Motor neuron (in vitro differentiated cells): ENCODE data around the gene P3H2. TPM values are rescaled to one million over a fixed set of nuclear protein-coding genes. Genes with fewer than 3 reads are reported as not detected.

ENCODE experiments used
- ATAC-seq, 8 experiments: fragments of 200-7000 bp; cut with Tn5 transposase; replicated peaks in 6 of 8; 2 replicates each; pipeline ENCODE4 v1.8.0; 2021; ENCODE audit warnings: mild to moderate bottlenecking in 8 of 8, moderate library complexity in 8 of 8
- H3K27ac ChIP-seq, 2 donors: fragments of 250-450 bp; sonication (Bioruptor Pico); 2 replicates each; pipeline ENCODE4 v1.9.0; 2021; ENCODE audit warnings: antibody characterized with exemption in 2 of 2, mild to moderate bottlenecking in 2 of 2, moderate library complexity in 1 of 2
- H3K4me1 ChIP-seq, 2 donors: fragments of 250-450 bp; sonication (Bioruptor Pico); replicated peaks in 1 of 2; 2 replicates each; pipeline ENCODE4 v1.6.1; 2021; ENCODE audit warnings: antibody characterized with exemption in 2 of 2, mild to moderate bottlenecking in 2 of 2, moderate library complexity in 1 of 2
- H3K4me3 ChIP-seq, 5 donors: fragments of 250-450 bp; sonication (Bioruptor Pico); 2 replicates each; pipeline ENCODE4 v1.9.0; 2021; ENCODE audit warnings: antibody characterized with exemption in 5 of 5, mild to moderate bottlenecking in 5 of 5, moderate library complexity in 4 of 5
- WGBS, 10 experiments: fragments of 450-650 bp; shearing (Covaris generic); methylation state at CpG; one replicate each; pipeline ENCODE4 v1.0.0; 2022; 5-methylcytosine and 5-hydroxymethylcytosine counted together
- in situ Hi-C, 9 experiments: fragments of 400-800 bp; cut with MboI; loops; one replicate each; pipeline ENCODE4 v1.15.0; 2021; ENCODE audit warnings: low sequenced_read_pairs in 9 of 9, low pct_unique_long_range_greater_than_20kb in 2 of 9; ENCODE audit not compliant: unreplicated experiment in 9 of 9
- total RNA-seq, 8 experiments: library from RNA; unstranded; fragments of 300-600 nt; gene quantifications; 2 replicates each; pipeline versions ENCODE4 v1.2.3 to v1.2.4, GENCODE V29; 2022

Gene P3H2
- total RNA-seq, 8 experiments from 2014 or later = 0.76 to 58.2 (median 1.5) TPM; not detected in 1

DNA sequence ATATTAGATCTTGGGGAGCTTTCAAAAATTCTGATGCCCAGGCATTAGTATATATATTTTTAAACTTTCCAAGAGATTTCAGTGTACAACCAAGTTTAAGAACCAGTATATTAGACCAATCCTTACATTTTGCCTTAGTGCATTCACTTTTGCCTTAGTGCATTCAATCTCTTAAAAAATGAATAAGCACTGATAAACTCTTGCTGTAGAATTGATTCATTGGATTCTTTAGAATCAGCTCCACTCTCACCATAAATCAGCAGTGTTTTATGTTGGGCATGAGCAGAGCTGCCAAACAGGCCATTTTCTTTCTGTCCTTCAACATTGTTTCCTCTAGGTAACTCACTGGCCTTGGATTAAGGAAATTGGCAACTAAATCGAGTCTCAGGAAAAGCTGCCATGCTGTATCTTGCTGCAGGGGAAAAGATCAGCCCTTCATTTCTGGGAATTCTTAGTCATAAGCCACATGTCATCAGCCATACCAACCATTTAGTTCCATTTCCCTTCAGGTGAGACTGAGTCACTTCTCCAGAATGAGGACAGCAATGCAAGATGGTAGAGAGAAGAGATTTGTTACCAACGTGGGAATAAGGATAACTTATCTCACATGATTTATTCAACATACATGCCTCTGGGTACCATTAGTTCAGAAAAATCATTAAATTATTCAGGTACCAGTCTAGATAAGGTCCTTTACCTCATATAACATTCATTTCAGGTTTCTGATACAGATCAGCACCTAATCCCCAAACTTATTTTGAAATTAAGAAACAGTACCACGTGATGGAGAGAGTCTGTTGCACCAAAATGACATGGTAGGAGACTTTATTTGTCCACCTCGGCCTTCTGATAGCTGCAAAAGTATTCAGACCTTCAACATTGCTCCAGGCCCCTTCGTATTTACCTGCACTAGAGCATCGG, 192.5 kb downstream of the P3H2 start:
- in situ Hi-C loops = loop anchor here in 4 of 9 experiments (25.0 kb wide), 4 partner anchors 191 to 666 kb away; no protein-coding TSS in a partner anchor
- H3K4me3 ChIP-seq = no peak overlapping the region
- WGBS, 10 experiments = 47 to 86% (median 68%) methylated on average over 2 to 6 of the region's 6 CpGs; no CpG with 5 or more reads in 1 of the 10 experiments
- no peak overlapping the region for H3K27ac ChIP-seq
- peak in 1 of 8 experiments; percentile 63 for ATAC-seq
- H3K4me1 ChIP-seq = no peaks in the 10 kb centered on the region

DNA sequence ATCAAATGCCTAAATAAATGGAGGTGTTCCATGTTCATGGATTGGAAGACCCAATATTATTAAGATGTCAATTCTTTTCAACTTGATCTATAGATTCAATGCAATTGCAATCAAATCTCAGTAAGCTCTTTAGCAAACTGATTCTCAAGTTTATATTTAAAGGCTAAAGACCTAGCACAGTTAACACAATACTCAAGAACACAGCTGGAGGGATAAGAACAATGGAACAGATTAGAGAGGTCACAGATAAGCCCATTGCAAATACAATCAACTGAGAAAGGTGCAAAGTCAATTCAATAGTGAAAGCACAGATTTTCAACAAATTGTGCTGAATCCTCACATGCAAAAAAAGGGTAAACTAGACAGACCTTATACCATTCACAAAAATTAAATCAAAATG, 198.9 kb downstream of the P3H2 start:
- no peak for ATAC-seq
- Histone ChIP-seq H3K4me1 (no peaks in the 10 kb centered on the region), H3K4me3 (no peak overlapping the region), H3K27ac (no peak overlapping the region)
- in situ Hi-C loops = no loop called here

DNA sequence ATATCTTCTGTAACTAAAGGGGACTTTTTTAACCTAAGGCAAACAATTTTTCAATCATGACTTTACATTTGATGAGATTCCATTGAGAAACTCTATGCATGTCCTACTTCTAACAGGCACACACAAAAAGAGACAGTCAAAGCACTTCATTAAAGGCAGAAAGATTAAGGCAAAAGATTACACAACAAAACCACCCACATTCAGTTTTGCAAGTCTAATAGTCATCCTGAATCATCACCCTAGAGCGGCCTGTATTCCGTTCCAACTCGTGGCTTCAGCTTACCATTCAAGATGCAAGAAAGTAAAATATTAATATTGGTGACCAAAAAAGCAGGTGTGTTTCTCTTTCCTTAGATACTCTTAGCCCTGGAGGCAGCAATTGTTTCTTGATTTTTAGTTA, 205.9 kb downstream of the P3H2 start:
- ATAC-seq = peak in 3 of 8 experiments; percentile 66 to 100 (median 99)
- H3K27ac ChIP-seq = no peak overlapping the region
- 0 to 100% (median 73%) methylated on average over 1 to 3 of the region's 3 CpGs; no CpG with 5 or more reads in 1 of the 10 experiments for WGBS, 10 experiments
- in situ Hi-C loops = no loop called here
- H3K4me1 ChIP-seq = no peaks in the 10 kb centered on the region
- no peak overlapping the region for H3K4me3 ChIP-seq

DNA sequence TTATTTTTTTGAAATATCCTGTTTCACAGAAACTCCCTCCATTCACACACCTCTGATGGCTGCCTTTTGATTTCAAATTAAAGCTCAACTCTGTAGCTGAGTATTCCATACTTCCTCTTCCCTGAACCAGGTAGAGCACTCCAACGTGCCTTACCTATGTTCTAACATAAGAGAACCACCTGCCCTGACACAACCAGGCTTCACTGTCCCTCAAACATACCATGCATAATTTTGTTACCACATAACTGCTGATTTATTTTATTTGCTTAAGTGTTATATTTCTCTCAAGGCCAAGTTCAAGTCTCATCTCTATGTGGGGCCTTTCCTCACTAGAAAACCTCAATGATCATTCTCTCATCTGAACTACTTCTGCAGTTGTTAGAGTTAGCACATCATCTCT, 209.7 kb downstream of the P3H2 start:
- ATAC-seq = no peak

DNA sequence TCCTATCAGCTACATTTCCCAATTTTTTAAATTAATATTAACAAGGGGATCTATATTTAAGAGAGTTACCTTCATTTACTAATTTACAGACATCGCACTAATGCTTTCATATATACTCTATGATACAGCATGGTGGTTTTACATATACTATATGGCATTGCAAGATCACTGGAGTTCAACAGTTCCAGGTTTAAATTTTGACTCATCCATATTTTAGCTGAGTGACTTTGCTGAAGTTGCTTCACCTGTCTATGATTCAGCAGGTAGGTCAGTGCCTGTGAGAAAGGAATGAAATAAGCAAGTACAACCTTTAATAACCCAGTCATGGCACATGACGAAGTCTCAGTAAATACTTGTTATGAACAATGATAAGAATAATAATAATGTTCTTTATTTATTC, 211.1 kb downstream of the P3H2 start:
- Histone ChIP-seq H3K27ac (no peak overlapping the region), H3K4me3 (no peak overlapping the region), H3K4me1 (no peaks in the 10 kb centered on the region)
- in situ Hi-C loops = no loop called here
- 63 to 100% (median 83%) methylated on average over 1 to 2 of the region's 2 CpGs for WGBS, 10 experiments
- no peak for ATAC-seq

More for the DNA sequence above, 209.7 kb downstream of the P3H2 start:
- in situ Hi-C loops = no loop called here
- H3K27ac ChIP-seq = no peak overlapping the region
- 38 to 80% (median 43%) methylated on average over 1 of the region's 1 CpG; no CpG with 5 or more reads in 7 of the 10 experiments for WGBS, 10 experiments
- no peaks in the 10 kb centered on the region for H3K4me1 ChIP-seq
- no peak overlapping the region for H3K4me3 ChIP-seq

DNA sequence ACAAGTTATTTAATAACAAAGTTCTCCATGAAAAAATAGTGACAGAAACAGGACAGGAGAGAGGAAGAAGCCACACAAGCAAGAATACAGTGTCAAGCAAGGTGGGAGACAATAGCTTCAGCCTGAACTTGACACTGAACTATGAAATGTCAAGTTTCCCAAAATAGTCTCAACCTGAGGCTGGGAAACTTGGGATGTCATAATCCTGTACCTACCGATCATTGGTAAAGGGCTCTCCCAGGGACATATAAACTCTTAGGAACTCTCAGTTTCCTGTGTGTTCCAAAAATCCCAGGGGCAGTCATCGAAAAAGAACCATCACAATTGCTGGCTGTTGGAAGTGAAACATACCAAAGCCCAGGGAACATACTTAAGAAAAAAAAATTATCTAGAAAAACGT, 211.6 kb downstream of the P3H2 start:
- Histone ChIP-seq H3K4me1 (no peaks in the 10 kb centered on the region), H3K27ac (no peak overlapping the region), H3K4me3 (no peak overlapping the region)
- ATAC-seq = no peak
- WGBS, 10 experiments = 0 to 95% (median 66%) methylated on average over 1 to 3 of the region's 3 CpGs; no CpG with 5 or more reads in 1 of the 10 experiments
- in situ Hi-C loops = no loop called here

DNA sequence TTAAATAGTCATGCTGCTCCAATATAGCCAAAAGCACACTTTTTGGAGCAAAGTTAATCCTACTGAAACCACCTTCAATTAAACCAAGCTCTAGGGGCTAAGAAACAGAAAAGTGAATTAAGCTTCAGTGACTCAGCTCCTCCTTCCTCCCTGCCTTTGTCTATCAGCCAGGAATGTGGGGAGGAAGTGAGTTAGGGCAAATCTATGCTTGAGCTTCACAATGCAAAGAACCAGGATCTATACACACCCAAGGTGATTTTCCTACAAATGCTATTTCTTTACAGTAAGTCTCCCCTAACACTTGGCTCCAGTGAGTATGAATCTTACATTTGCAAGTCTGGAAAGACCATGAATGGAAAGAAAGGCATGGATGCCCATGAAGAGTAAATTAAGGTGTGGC, 212.1 kb downstream of the P3H2 start:
- ATAC-seq = peak in 1 of 8 experiments; percentile 58
- in situ Hi-C loops = no loop called here
- no peak overlapping the region for H3K4me3 ChIP-seq
- no peaks in the 10 kb centered on the region for H3K4me1 ChIP-seq
- no peak overlapping the region for H3K27ac ChIP-seq

DNA sequence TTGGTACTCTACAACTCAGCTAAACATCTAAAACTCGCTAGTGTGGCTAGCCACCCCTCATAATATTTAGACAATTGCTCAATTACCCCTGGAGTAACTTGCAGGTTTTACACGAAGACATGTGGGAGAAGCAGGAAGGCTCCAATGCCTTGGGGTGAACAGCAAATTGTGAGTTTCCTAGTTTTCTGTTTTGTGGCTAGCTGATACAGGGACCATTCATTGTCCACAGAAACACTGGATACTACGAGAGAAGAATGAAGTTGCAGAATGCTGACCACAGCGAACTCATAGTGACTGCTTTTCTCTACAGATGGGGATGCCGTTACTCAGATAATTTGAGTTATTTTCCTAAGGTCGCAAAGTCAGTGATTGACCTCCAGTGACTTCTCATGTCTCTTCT, 212.9 kb downstream of the P3H2 start:
- H3K27ac ChIP-seq = no peak overlapping the region
- WGBS, 10 experiments = 59 to 93% (median 86%) methylated on average over 3 to 5 of the region's 6 CpGs; no CpG with 5 or more reads in 1 of the 10 experiments
- no peak overlapping the region for H3K4me3 ChIP-seq
- no peaks in the 10 kb centered on the region for H3K4me1 ChIP-seq
- in situ Hi-C loops = no loop called here
- no peak for ATAC-seq

Other genes with a start within 250 kb of the P3H2 start
- 10 to 100 TPM in 1 of 8 experiments, 1 to 10 TPM in 3, under 1 TPM in 3, not detected in 1; 0.14 to 32.0 (median 1.1) TPM for gene CLDN1, start 201.5 kb upstream of the P3H2 start, total RNA-seq